PC-9 (cell line): ENCODE results near the gene HSD17B14. TPM values are rescaled to one million over a fixed set of nuclear protein-coding genes. Genes with fewer than 3 reads are reported as not detected.

ENCODE experiments used
- BruUV-seq: library from RNA; stranded (reverse); fragments of 400-500 nt; replicated peaks from 2 replicates; lab custom pipeline; 2021; lab: Mats Ljungman, UMichigan
- CTCF ChIA-PET: fragments of 300-600 bp; sonication (Branson Sonifier 250); formaldehyde crosslinking; loops from one replicate; lab custom pipeline; 2022; ENCODE audit warnings: antibody characterized with exemption; lab: Charles Lee
- POLR2A ChIA-PET: fragments of 300-600 bp; sonication (Branson Sonifier 250); formaldehyde crosslinking; loops from one replicate; lab custom pipeline; 2022; ENCODE audit warnings: antibody characterized with exemption; ENCODE audit not compliant: unreplicated experiment; lab: Charles Lee
- DNase-seq, 2 experiments: peaks; one replicate each; pipeline versions ENCODE4 v3.0.0 to v3.0.0-alpha.2; 2015 to 2022; ENCODE audit warnings: mixed read lengths in 1 of 2
- H2AFZ ChIP-seq: fragments of 200-600 bp; sonication (generic); 2 replicates; pipeline ENCODE4 v1.8.1; 2017; ENCODE audit warnings: antibody characterized with exemption
- H3F3A ChIP-seq: fragments of 200-600 bp; sonication (generic); 2 replicates; pipeline ENCODE4 v1.8.1; 2017; ENCODE audit warnings: antibody characterized with exemption, mild to moderate bottlenecking, low read depth; ENCODE audit not compliant: insufficient read depth
- H3K27ac ChIP-seq: fragments of 200-600 bp; sonication (generic); 2 replicates; pipeline ENCODE4 v1.6.1; 2016; ENCODE audit warnings: mixed run types
- H3K27me3 ChIP-seq: fragments of 200-600 bp; sonication (generic); 2 replicates; pipeline ENCODE4 v1.6.1; 2016; ENCODE audit warnings: low read depth, mixed run types; ENCODE audit not compliant: insufficient read depth
- H3K36me3 ChIP-seq: fragments of 200-600 bp; sonication (generic); 2 replicates; pipeline ENCODE4 v1.6.1; 2016; ENCODE audit warnings: low read depth, mixed run types
- H3K4me1 ChIP-seq: fragments of 200-600 bp; sonication (generic); replicated peaks from 2 replicates; pipeline ENCODE4 v1.6.1; 2016; ENCODE audit warnings: mixed run types; ENCODE audit not compliant: insufficient read depth
- H3K4me2 ChIP-seq: fragments of 200-600 bp; sonication (generic); 2 replicates; pipeline ENCODE4 v1.6.1; 2017; ENCODE audit warnings: mixed run types
- H3K4me3 ChIP-seq: fragments of 200-600 bp; sonication (generic); 2 replicates; pipeline ENCODE4 v1.6.1; 2016; ENCODE audit warnings: mixed run types
- H3K79me2 ChIP-seq: fragments of 200-600 bp; sonication (generic); 2 replicates; pipeline ENCODE4 v1.6.1; 2017; ENCODE audit warnings: low read depth, mixed run types
- H3K9me2 ChIP-seq: fragments of 200-600 bp; sonication (generic); 2 replicates; pipeline ENCODE4 v1.8.1; 2017; ENCODE audit warnings: mild to moderate bottlenecking; ENCODE audit not compliant: insufficient read depth
- H3K9me3 ChIP-seq: fragments of 200-600 bp; sonication (generic); 2 replicates; pipeline ENCODE4 v1.8.1; 2016; ENCODE audit warnings: low read depth; ENCODE audit not compliant: insufficient read depth
- H4K20me1 ChIP-seq: fragments of 200-600 bp; sonication (generic); 2 replicates; pipeline ENCODE4 v1.8.1; 2017; ENCODE audit not compliant: insufficient read depth
- EZH2 ChIP-seq: fragments of 200-600 bp; sonication (generic); IDR thresholded peaks from 2 replicates; pipeline ENCODE4 v1.8.0; 2017; ENCODE audit warnings: antibody characterized with exemption, low read depth
- intact Hi-C: fragments of 100-400 bp; cut with micrococcal nuclease; formaldehyde crosslinking; loops from one replicate; pipeline ENCODE4 v1.10.0; 2022; ENCODE audit not compliant: unreplicated experiment
- total RNA-seq: library from RNA; stranded (reverse); gene quantifications from 2 replicates; pipeline ENCODE4 v1.2.3, GENCODE V29; 2021
- TF ChIP-seq, protein P1 (sequence below): fragments of 200-600 bp; sonication (generic); conservative IDR thresholded peaks from 2 replicates; pipeline ENCODE4 v1.6.1; 2017; ENCODE audit warnings: mixed run types, antibody characterized with exemption, mild to moderate bottlenecking, moderate library complexity

HSD17B14 gene
- total RNA-seq, 1 experiment from 2014 or later: 20.7 TPM

DNA sequence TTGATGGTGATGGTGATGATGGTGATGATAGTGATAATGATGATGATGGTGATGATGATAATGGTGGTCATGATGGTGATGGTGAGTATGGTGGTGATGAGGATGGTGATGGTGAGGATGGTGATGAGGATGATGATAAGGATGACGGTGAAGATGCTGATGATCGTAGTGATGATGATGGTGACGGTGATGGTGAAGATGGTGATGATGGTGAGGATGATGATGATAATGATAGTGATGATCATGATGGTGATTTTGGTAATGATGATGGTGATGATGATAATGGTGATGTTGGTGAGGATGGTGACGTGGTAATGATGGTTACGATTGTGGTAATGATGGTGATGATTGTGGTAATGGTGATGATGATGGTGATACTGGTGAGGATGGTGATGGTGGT, 14.7 kb downstream of the HSD17B14 start:
- Histone ChIP-seq H3K27me3 (no peaks in the 10 kb centered on the region), H3K4me2 (no peak overlapping the region), H3K27ac (no peak overlapping the region), H3K9me3 (no peaks in the 10 kb centered on the region), H3F3A (peaks cover 17% of the 10 kb centered on the region; the same call in 1 of the 2 replicates), H3K36me3 (no peaks in the 10 kb centered on the region), H3K4me3 (no peak overlapping the region), H3K4me1 (peaks cover 20% of the 10 kb centered on the region), H4K20me1 (no peaks in the 10 kb centered on the region), H2AFZ (no peak overlapping the region), H3K79me2 (no peaks in the 10 kb centered on the region), H3K9me2 (no peaks in the 10 kb centered on the region; the same call in 1 of the 2 replicates)
- ChIA-PET POLR2A (no interaction called here), CTCF (no interaction called here)
- intact Hi-C loops: no loop called here
- no peak for DNase-seq
- BruUV-seq: no TSS peak
- TF ChIP-seq EZH2: no peak
- TF ChIP-seq, protein P1, sequence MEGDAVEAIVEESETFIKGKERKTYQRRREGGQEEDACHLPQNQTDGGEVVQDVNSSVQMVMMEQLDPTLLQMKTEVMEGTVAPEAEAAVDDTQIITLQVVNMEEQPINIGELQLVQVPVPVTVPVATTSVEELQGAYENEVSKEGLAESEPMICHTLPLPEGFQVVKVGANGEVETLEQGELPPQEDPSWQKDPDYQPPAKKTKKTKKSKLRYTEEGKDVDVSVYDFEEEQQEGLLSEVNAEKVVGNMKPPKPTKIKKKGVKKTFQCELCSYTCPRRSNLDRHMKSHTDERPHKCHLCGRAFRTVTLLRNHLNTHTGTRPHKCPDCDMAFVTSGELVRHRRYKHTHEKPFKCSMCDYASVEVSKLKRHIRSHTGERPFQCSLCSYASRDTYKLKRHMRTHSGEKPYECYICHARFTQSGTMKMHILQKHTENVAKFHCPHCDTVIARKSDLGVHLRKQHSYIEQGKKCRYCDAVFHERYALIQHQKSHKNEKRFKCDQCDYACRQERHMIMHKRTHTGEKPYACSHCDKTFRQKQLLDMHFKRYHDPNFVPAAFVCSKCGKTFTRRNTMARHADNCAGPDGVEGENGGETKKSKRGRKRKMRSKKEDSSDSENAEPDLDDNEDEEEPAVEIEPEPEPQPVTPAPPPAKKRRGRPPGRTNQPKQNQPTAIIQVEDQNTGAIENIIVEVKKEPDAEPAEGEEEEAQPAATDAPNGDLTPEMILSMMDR: no peak

DNA sequence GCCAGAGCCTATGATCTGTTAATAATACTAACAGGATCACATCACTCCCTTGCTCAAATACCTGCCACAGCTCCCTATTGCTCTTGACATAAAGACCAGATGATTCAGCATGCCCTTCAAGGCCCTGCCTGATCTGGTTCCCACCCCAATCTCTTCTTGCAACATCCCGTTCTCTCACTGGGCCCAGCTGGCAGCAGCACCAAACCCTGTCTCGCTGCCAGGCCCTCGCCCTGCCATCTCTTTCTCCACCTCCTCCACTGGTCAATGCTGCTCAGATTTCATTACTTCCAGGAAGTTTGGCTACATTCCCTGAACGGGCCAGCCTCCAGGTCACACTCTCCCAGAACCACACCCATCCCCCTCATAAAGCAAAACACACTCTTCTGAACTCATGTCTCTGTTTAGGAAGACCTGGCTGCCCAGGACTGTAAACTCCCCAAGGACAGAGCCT, 16.9 kb downstream of the HSD17B14 start:
- Histone ChIP-seq H3K27me3 (no peaks in the 10 kb centered on the region), H3K36me3 (no peaks in the 10 kb centered on the region), H3F3A (peaks cover 22% of the 10 kb centered on the region; the same call in 1 of the 2 replicates), H3K9me2 (no peaks in the 10 kb centered on the region; the same call in 1 of the 2 replicates), H4K20me1 (no peaks in the 10 kb centered on the region), H2AFZ (no peak overlapping the region), H3K9me3 (no peaks in the 10 kb centered on the region), H3K4me3 (no peak overlapping the region), H3K27ac (peak overlapping the region; percentile 35), H3K79me2 (no peaks in the 10 kb centered on the region), H3K4me1 (peaks cover 17% of the 10 kb centered on the region), H3K4me2 (peak overlapping the region; percentile 50)
- intact Hi-C loops: no loop called here
- TF ChIP-seq, protein P1: no peak
- TF ChIP-seq EZH2: no peak
- no TSS peak for BruUV-seq
- ChIA-PET CTCF (no interaction called here), POLR2A (interaction anchor here (0.6 to 0.7 kb wide), 6 partner anchors 60 to 650 kb away, joined by 3 to 6 read pairs (median 4); partner anchors contain the start of genes GYS1 and RUVBL2)
- peak; percentile 89 to 95 for DNase-seq

DNA sequence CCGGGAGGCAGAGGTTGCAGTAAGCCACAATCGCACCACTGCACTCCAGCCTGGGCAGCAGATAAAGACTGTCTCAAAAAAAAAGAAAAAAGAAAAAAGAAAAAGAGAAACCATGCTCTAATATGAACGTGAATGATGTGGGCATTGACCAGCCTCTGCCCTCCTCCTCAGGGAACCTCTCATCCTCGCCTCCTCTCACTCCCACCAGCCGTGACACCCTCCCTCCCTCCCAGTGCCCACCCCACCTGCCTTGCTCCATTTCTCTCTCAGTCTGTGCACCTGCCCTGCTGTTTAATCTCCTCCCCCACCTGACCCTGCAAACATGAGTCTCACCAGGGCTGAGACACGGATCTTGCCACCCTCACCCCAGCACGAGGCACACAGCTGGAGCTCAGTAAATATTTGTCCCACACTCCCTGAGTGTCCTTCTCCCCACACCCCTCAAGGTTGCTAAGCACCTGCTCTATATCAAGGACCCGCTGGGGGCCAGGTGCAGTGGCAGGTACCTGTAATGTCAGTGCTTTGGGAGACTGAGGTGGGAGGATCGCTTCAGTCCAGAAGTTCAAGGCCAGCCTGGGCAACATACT, 18.0 kb downstream of the HSD17B14 start:
- intact Hi-C loops: no loop called here
- no peak for TF ChIP-seq EZH2
- TF ChIP-seq, protein P1: no peak
- no TSS peak for BruUV-seq
- Histone ChIP-seq H3K36me3 (no peaks in the 10 kb centered on the region), H3K27ac (no peak overlapping the region), H3K4me2 (no peak overlapping the region), H3F3A (peaks cover 22% of the 10 kb centered on the region; the same call in 1 of the 2 replicates), H3K9me2 (no peaks in the 10 kb centered on the region; the same call in 1 of the 2 replicates), H3K27me3 (no peaks in the 10 kb centered on the region), H4K20me1 (no peaks in the 10 kb centered on the region), H3K9me3 (no peaks in the 10 kb centered on the region), H3K4me3 (no peak overlapping the region), H2AFZ (no peak overlapping the region), H3K79me2 (no peaks in the 10 kb centered on the region), H3K4me1 (peaks cover 17% of the 10 kb centered on the region)
- DNase-seq: no peak
- ChIA-PET CTCF (no interaction called here), POLR2A (interaction anchor here (0.6 kb wide), 1 partner anchor 170 kb away, joined by 9 read pairs; no protein-coding TSS in a partner anchor)
